Measurements from ENCODE around the gene DHX29.
"Not testable (repeated sequence)": the region's sequence is repeated elsewhere in the genome, so short reads cannot be mapped to it uniquely, and the experiment has no call there.

The DHX29 gene, protein sequence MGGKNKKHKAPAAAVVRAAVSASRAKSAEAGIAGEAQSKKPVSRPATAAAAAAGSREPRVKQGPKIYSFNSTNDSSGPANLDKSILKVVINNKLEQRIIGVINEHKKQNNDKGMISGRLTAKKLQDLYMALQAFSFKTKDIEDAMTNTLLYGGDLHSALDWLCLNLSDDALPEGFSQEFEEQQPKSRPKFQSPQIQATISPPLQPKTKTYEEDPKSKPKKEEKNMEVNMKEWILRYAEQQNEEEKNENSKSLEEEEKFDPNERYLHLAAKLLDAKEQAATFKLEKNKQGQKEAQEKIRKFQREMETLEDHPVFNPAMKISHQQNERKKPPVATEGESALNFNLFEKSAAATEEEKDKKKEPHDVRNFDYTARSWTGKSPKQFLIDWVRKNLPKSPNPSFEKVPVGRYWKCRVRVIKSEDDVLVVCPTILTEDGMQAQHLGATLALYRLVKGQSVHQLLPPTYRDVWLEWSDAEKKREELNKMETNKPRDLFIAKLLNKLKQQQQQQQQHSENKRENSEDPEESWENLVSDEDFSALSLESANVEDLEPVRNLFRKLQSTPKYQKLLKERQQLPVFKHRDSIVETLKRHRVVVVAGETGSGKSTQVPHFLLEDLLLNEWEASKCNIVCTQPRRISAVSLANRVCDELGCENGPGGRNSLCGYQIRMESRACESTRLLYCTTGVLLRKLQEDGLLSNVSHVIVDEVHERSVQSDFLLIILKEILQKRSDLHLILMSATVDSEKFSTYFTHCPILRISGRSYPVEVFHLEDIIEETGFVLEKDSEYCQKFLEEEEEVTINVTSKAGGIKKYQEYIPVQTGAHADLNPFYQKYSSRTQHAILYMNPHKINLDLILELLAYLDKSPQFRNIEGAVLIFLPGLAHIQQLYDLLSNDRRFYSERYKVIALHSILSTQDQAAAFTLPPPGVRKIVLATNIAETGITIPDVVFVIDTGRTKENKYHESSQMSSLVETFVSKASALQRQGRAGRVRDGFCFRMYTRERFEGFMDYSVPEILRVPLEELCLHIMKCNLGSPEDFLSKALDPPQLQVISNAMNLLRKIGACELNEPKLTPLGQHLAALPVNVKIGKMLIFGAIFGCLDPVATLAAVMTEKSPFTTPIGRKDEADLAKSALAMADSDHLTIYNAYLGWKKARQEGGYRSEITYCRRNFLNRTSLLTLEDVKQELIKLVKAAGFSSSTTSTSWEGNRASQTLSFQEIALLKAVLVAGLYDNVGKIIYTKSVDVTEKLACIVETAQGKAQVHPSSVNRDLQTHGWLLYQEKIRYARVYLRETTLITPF (N-terminal part only)

DNA sequence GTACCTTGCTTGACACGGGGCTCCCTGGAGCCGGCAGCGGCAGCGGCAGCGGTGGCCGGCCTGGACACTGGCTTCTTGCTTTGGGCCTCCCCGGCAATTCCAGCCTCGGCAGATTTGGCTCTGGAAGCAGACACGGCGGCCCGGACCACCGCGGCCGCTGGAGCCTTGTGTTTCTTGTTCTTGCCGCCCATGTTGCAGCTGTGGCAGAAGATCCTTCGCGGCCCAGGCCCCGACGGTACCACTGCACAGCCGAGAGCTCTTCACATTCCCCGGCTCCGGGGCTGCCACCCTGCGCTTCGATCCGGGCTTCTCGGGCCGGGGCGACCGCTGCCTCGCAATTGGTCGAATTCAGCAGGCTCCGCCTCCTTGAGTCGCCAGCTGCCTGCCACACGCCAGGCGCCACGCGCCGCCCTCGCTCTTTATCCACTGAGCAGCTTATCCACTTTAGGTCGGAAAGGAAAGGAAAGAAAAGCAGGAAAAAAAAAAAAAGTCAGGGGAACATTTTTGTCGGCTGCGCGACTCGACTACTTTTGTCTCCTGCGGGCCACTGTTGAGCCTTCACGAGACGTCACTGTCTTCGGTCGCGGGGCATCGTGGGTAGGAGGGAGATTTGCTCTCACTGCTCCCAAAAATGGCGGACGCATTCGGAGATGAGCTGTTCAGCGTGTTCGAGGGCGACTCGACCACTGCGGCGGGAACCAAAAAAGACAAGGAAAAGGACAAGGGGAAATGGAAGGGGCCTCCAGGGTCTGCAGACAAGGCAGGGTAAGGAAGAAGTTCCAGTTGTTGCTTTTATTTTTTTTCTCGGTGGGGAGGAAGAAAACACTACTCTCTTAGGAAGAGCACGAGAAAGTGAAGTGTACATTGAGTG lies at the start of gene DHX29, which contains the start of gene MTREX:
TSS of gene DHX29 (minus strand) at position 312 of the 871 bp plus-strand sequence. CDS start at position 191, 121 bp downstream.
TSS of gene MTREX (plus strand) at position 607 of the 871 bp plus-strand sequence. CDS start at position 632, 25 bp downstream.
- peak; percentile 87 to 90 for DNase-seq

- no peak for DNase-seq
These were observed 49.4 kb upstream of the DHX29 start for GRCh38 chr5:55356896-55357295.

- no peak for DNase-seq
These were observed 43.3 kb upstream of the DHX29 start for GRCh38 chr5:55350754-55351153.

DNA sequence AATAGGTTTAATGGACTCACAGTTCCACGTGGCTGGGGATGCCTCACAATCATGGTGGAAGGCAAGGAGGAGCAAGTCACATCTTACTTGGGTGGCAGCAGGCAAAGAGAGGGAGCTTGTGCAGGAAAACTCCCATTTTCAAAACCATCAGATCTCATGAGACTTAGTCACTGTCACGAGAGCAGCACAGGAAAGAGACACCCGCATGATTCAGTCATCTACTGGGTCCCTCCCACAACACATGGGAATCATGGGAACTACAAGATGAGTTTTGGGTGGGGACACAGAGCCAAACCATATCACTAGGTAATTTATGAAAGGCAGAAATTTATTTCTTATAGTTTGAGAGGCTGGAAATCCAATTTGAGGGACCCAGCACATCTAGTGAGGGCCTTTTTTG lies 40.3 kb upstream of the DHX29 start:
- DNase-seq = no peak

DNA sequence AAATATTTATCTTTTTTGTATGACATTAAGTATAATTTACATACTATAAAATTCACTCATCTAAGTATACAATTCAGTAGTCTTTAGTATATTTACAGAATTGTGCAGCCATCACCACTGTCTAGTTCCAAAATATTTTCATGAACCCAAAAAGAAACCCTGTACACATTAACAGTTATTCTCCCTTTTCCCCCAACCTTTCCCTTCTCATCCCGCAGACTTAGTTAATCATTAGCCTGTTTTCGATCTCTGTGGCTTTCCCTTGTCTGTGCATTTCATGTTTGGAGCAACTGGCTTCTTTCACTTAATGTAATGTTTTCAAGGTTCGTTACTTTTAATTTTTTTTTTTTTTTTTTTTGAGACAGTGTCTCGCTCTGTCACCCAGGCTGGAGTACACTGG lies 37.8 kb upstream of the DHX29 start:
- no peak for DNase-seq

- peak; percentile 69 to 76 for DNase-seq
These were observed 37.0 kb upstream of the DHX29 start for GRCh38 chr5:55344392-55344992.

DNA sequence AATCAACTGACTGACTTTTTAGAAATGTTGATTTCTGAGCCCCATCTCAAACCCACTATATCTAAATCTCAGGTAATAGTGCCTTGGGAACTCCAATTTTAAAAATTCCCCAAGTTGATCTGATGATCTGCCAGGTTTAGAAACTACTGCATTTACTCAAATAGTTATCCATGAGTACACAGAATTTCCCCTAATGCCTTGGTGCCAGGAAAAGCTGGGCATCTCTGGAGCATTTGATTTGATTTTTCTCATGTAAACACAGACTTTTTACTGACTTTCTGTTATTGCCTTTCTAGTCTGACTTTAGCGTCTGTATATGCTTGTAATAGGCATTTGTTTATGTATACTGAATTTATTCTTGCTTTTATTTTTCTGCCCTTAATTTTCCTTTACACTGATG lies 36.1 kb upstream of the DHX29 start:
- DNase-seq = no peak

DNA sequence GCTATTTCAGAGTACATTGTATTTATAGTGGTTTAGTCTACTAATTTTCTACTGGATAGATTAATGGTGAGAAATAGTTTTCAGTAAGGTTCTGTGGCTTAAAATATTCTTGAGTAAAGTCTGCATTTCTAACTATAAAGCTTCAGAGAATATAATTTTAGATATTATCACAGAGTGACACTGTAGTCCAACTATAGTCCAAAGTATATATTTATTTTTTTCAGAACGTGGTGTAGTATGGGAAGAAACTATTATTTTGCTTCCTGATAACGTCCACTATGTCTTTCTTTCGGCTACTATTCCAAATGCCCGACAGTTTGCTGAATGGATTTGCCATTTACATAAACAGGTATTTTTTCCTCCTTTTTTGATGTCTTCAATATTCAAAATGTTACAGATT lies 35.6 kb upstream of the DHX29 start:
- no peak for DNase-seq

DNA sequence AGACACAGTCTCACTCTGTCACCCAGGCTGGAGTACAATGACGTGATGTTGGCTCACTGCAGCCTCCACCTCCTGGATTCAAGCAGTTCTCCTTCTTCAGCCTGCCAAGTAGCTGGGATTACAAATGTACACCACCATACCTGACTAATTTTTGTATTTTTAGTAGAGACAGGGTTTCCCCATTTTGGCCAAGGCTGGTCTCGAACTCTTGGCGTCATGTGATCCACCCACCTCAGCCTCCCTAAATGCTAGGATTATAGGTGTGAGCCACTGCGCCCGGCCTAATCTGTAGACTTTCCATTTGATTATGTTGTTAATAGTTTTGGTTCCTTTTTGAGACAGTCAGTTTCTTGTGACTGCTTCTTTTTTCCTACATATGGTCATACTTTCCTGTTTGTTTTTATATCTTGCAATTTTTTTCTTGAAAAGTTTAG lies 31.3 kb upstream of the DHX29 start:
- peak; percentile 70 to 71 for DNase-seq

GRCh38 chr5:55338092-55338613 lies 30.7 kb upstream of the DHX29 start:
- no peak for DNase-seq

DNA sequence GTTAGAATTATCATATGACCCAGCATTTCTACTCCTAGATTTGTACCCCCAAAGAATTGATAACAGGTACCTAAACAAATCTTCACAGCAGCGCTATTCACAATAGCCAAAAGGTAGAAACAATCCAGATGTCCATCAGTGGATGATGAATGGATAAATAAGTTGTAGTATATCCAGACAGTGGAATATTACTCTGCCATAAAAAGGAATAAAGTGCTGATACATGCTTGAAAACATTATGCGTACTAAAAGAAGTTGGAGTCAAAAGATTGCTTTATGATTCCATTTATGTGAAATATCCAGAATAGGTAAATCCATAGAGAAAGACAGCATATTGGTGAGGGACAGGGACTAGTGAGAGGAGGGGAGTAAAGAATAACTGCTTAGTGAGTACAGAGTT lies 26.3 kb upstream of the DHX29 start:
- DNase-seq = no peak

GRCh38 chr5:55333017-55333416 lies 25.5 kb upstream of the DHX29 start:
- no peak for DNase-seq

- DNase-seq = no peak
These were observed 23.8 kb upstream of the DHX29 start for GRCh38 chr5:55331321-55331720.

GRCh38 chr5:55327281-55327680 lies 19.8 kb upstream of the DHX29 start:
- DNase-seq = no peak

DNA sequence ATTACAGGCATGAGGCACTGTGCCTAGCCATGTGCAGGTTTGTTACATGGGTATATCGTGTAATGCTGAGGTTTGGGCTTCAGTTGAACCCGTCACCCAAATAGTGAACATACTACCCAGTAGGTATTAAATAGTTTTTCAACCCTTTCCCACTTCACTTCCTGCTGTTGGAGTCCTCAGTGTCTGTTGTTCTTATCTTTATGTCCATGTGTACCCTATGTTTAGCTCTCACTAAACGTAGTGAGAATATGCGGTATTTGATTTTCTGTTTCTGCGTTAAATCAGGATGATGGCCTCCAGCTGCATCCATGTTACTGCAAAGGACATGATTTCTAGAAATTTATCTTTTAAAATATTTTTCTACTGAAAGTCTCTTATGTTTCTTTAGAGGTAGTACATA lies 18.1 kb upstream of the DHX29 start:
- DNase-seq = no peak

DNA sequence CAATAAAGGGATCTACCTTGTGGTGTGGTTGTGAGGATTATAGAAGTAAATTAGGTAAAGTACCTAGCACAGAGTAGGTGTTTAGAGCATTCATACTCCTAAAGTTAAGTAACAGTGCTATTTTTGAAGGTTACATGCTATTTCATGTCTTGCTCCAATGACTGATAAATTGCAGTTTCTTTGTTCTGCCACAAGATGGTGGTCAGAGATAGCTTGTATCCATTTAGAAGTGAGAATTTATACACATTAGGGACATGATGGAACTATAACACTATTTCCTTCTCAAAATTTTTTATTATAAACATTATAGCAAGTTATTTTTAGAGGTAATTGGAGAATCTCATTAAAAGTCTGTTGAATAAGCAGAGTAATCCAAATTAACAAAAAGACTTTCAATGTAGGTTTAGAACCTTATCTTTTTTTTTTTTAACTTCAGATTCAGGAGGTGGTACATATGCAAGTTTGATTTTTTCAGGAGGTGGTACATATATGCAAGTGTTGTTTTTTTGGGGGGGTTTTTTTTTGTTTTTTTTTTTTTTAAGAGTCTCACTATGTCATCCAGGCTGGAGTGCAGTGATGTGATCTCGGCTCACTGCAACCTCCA lies 17.4 kb upstream of the DHX29 start:
- no peak for DNase-seq

DNA sequence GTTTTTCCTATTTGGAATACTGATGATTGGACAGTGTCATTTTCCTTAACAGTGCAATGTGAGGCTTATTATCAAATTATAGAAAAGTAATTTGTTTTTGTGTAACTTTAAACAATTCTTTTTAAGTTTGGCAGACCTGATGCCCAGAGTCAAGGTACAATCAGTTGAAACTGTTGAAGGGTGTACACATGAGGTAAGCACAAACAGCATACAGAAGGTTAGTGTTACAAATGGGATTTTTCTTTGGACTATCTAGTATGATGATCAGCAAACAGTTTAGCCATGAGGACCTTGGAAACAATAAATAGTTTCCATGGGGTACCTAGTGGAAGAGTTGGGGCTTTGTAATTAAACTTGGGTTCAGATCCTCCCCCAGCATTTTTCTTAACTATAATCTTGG lies 16.5 kb upstream of the DHX29 start:
- no peak for DNase-seq

DNA sequence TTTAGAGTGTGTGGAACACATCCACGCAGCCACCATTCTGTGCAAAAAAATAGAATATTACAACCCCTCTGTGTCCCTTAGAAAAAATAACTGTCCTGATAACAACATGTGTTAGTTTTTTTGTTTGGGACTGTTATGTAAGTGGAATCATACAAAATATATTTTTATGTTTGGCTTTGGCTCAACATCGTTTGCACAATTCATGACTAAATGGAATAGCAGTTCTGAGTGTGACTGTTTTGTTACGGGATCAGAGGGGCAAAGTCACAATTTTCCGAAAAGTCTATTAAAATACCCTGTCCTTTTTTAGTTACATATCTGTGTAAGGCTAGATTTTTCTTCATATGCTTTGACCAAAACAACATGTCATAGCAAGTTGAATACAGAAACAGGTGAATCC lies 13.1 kb upstream of the DHX29 start:
- DNase-seq = no peak

DNA sequence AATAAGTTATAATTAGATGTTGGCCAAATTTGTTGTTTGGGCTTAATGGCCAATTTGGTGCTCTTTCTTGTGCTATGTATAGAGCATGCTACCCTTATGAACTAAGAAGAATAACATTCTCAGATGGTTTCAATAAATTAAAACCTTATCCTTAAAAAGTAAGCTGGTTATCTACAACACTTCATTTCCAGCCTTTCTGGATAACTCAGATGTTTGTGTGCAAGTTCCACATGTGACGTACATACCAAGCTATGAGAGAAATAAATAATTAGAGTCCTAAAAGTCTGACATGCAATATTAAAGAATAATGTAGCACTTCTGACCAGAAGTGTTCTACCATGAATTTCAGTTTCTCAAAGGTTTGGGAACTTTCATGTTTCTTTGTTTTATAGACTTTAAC lies 12.0 kb upstream of the DHX29 start:
- DNase-seq = no peak

DNA sequence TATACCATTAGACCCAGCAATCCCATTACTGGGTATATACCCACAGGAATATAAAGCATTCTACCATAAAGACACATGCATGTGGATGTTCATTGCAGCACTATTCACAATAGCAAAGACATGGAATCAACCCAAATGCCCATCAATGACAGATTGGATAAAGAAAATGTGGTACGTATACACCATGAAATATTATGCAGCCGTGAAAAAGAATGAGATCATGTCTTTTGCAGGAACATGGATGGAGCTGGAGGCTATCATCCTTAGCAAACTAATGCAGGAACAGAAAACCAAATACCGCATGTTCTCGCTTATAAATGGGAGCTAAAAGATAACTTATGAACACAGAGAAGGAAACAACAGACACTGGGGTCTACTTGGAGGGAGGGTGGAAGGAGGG lies 10.7 kb upstream of the DHX29 start:
- DNase-seq = not testable (repeated sequence)

DNA sequence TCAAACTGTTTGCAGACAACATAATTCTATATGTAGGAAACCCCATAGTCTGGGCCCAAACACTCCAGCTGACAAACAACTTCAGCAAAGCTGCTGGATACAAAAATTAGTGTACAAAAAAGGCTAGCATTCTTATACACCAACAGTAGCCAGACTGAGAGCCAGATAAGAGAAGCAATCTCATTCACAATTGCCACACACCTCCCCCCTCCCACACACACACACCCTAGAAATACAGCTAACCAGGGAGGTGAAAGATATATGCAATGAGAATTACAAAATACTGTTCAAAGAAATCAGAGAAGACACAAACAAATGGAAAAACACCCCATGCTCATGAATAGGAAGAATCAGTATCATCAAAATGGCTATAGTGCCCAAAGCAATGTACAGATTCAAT lies 9.3 kb upstream of the DHX29 start:
- no peak for DNase-seq
